Adipose tissue (tissue), 3 donors: ENCODE measurements around the gene DHPS. TPM values are rescaled to one million over a fixed set of nuclear protein-coding genes. Genes with fewer than 3 reads are reported as not detected.
"Not testable (repeated sequence)": the region's sequence is repeated elsewhere in the genome, so short reads cannot be mapped to it uniquely, and the experiment has no call there.

Source experiments
- H3K27ac ChIP-seq: one replicate; pipeline ENCODE4 v1.5.1; 2013; ENCODE audit warnings: low read depth, low read length
- WGBS, 3 donors: extraction: QIAGEN DNeasy Blood & Tissue Kit; methylation state at CpG; one replicate each; pipeline ENCODE4 v1.1.7; 2013; 5-methylcytosine and 5-hydroxymethylcytosine counted together
- polyA plus RNA-seq, 3 donors: library from polyadenylated mRNA; stranded (reverse); fragments of 200-250 nt; gene quantifications; one replicate each; pipeline ENCODE4 v1.2.3, GENCODE V29; 2013
- donor health status: healthy with polysubstance abuse.
- donor health status: Bipolar disorder and iron deficiency.
- donor health status: healthy.

Gene DHPS
- polyA plus RNA-seq, 3 donors = 55.8 to 69.6 (median 68.3) TPM

- no peak overlapping the region for H3K27ac ChIP-seq
- WGBS, 3 donors = 92 to 94% (median 93%) methylated on average over 12 of the region's 12 CpGs
Observed at GRCh38 chr19:12660980-12661379, 20.7 kb downstream of the DHPS start.

- 95 to 96% (median 96%) methylated on average over 22 of the region's 22 CpGs for WGBS, 3 donors
- H3K27ac ChIP-seq = no peak overlapping the region
Observed at GRCh38 chr19:12657966-12658365, 23.7 kb downstream of the DHPS start.

DNA sequence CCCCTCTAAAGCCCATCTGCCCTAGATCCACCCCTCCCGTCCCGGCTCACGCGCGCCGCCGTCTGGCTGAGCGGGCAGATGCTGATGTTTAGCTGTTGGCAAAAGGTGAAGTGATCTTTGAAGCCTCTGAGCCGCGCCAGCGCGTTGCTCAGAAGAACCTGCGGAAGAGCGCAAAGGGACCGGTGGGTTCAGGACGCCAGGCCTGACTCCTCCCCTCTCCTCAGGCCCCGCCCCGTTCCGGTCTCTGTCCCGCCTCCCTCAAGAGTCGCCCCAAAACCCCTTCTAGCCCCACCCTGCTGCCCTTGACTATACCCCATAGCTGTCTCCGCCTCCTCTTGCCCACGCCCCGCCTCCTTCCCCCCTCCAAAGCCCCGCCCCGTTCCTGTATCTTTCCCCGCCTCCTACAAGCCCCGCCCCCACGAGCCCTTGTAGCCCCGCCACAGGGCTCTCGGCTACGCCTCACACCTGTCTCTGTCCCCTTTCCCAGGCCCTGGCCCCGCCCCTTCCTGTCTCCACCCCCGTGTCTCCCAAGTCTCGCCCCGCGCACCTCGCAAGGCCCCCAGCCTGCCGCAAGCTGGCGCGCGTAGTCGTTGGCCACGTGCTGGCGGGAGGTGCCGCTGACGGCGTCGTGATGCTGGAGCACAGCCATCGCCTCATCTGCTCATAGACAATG, 24.6 kb downstream of the DHPS start:
- no peak overlapping the region for H3K27ac ChIP-seq
- 63 to 79% (median 74%) methylated on average over 46 to 50 of the region's 50 CpGs for whole genome bisulfite sequencing, 3 donors

DNA sequence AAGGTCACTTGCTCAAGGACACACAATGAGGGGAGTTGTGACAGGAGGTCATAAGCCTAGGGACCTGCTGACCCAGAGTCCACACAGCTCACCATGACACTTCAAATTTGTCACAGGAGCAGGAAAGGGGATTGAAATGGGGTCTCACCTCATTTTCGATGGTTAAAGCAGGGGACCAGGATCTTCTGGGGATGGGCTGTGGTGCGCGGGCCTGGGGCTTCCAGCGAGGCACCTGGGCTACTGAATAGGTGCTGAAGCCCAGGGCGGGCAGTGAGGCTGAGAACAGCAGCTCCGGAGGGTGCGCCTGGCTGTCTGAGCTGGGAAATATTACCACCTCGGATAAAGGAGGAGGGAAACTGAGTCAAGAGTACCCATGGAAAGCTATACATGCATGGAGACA, 26.1 kb downstream of the DHPS start:
- 92 to 97% (median 95%) methylated on average over 8 of the region's 8 CpGs for WGBS, 3 donors
- H3K27ac ChIP-seq = no peak overlapping the region

DNA sequence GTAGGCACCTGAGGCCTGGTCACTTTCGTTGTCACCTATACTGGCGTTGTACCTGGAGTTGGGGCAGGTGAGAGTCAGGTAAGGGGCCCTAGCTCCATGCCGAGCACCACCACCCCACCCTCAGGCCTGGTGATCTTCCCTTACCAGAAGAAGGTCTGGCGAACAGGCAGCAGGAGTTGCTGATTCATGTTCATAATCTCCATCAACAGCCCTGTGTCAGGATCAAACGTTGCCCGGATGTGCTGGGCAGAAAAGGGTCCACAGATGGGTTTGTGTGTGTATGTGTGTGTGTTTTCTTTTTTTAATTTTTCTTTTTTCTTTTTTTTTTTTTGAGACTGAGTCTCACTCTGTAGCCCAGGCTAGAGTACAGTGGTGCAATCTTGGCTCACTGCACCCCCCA, 29.5 kb downstream of the DHPS start:
- WGBS, 3 donors = 89 to 95% (median 92%) methylated on average over 6 of the region's 6 CpGs
- H3K27ac ChIP-seq = no peak overlapping the region

DNA sequence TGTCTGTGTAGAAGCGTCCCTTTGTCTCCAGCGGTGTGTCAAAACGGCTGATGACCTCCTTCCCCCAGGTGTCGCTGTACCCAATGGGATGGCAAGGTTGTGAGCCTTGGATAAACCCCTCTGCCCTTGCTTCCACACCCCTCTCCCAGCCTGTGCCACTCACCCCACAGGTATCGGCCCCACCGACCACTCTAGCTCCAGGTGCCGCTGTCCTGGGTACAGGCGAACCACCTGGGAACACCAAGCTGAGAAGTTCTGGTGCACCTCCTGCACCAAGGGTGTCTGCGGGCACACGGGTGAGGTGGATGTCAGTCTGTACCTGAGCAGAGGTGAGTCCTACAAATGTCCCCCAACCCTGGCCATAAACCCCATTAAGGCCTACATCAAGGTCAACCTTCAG, 31.7 kb downstream of the DHPS start:
- H3K27ac ChIP-seq = no peak overlapping the region
- 93 to 97% (median 96%) methylated on average over 10 of the region's 10 CpGs for WGBS, 3 donors

GRCh38 chr19:12648088-12648487, 33.6 kb downstream of the DHPS start:
- 9 to 21% (median 20%) methylated on average over 27 to 29 of the region's 29 CpGs for WGBS, 3 donors
- H3K27ac ChIP-seq = no peak overlapping the region

- H3K27ac ChIP-seq = no peak overlapping the region
- WGBS, 3 donors = 11 to 20% (median 12%) methylated on average over 29 to 31 of the region's 31 CpGs
Observed at GRCh38 chr19:12647490-12648071, 34.1 kb downstream of the DHPS start.

GRCh38 chr19:12647047-12647446, 34.6 kb downstream of the DHPS start:
- no peak overlapping the region for H3K27ac ChIP-seq
- 54 to 84% (median 83%) methylated on average over 8 of the region's 8 CpGs for WGBS, 3 donors

- 80 to 97% (median 86%) methylated on average over 10 of the region's 10 CpGs for WGBS, 3 donors
- H3K27ac ChIP-seq = no peak overlapping the region
Observed at GRCh38 chr19:12646551-12646950, 35.1 kb downstream of the DHPS start.

DNA sequence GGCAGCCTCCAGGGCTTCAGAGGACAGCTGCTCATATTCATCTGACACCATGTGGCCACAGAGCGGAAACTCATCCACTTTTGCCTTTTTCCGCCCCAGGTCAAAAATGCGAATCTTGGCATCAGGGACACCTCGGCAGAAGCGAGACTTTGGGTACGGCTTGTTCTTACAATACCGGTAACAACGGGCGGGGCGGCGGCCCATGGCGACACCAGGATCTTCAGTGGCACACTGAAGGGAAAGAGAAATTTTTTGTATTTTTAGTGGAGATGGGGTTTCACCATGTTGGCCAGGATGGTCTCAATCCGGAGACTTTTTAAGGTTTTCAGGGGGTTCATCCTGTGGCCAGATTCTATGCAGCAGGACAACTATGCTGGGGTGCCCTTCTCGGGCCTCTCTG, 38.0 kb downstream of the DHPS start:
- WGBS, 3 donors = 93 to 96% (median 95%) methylated on average over 14 of the region's 14 CpGs
- H3K27ac ChIP-seq = not testable (repeated sequence)

DNA sequence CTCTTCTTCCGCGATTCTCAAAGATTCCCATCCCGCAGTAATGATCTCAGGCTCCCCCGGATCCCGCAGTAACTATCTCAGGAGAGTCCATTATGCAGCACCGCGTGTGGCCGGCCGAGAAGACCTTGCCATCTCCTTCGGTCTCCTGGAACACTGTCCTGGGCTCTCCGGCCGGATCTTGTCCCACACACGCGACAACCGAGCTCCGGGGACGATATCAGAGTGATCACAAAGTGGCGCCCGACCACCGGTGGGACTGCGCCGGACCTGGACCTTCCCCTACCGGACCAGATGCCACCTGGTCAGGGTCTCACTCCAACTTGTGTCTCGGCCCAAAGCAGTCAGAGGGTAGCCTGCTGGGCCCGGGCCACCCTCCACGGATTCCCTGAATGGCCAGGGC, 39.2 kb downstream of the DHPS start:
- no peak overlapping the region for H3K27ac ChIP-seq
- 90 to 94% (median 93%) methylated on average over 26 of the region's 26 CpGs for WGBS, 3 donors

DNA sequence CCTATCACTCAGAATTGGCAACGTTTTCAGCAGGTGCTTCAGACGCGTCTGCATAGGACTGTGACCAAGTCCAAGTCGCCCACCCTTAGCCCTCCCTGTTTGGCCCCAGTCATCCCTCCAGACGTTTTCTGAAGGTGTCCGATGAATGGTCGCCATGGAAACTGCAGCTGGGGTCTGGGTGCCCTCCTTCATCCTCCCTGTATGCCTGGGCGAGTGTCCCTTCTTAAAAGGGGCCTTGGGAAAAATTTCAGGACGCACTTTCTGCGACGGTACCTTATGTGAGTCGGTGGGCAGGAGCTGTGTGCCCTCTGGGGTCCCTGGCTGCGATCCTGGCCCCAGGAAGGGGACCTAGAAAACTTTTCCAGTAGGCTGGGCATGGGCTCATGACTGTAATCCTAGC, 40.2 kb downstream of the DHPS start:
- H3K27ac ChIP-seq = no peak overlapping the region
- WGBS, 3 donors = 69 to 81% (median 75%) methylated on average over 13 of the region's 13 CpGs

DNA sequence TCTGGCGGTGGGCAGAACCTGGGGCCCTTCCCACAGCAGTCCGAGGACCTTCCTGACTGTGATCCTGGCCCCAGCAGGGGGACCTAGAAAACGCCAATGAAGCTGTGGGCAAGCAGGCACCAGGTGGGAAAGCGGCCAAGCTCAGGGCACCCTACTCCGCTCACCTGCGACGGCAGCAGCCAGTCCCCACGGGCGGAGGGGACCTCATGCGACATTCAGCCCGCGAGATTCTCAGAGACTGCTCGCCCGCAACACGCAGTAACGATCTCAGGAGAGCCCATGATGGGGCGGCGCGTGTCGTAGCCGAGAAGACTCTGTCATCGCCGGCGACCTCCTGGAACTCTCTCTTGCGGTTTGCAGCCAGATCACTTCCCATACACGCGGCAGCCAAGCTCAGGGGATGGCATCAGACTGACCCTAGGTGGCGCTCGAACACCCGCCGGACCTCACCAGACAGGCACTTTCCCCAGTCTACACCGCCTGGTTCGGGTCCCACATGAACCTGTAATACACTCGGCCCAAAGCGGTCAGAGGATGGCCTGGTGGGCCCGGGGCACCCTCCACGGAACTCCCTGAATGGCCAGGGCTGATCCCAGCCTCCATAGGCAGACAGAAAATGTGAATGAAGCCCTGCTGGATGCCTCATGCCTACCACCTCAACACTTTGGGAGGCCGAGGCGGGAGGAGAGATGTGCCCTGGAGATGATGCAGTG, 41.6 kb downstream of the DHPS start:
- 8 to 10% (median 9%) methylated on average over 37 to 39 of the region's 39 CpGs for WGBS, 3 donors
- no peak overlapping the region for H3K27ac ChIP-seq

DNA sequence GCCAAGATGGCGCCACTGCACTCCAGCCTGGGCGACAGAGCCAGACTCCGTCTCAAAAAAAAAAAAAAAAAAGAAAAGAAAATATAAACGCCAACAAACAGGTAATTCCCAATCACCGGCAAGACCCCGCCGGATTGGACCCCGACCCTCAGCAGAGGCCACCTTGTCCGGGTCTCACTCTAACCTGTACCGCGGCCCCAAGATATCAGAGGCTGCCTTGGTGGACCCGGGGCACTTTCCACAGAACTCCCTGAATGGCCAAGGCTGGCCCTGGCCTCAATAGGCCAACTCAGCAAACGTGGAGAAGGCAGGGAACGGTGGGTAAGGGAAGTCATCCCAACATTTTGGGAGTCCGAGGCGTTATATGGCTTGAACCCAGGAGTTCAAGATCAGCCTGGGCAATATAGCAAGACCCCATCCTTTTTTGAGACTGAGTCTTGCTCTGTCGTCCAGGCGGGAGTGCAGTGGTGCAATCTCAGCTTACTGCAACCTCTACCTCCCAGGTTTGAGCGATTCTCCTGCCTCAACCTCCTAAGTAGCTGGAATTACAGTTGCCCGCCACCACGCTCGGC, 43.0 kb downstream of the DHPS start:
- WGBS, 3 donors = 94 to 97% (median 96%) methylated on average over 19 to 22 of the region's 22 CpGs
- no peak overlapping the region for H3K27ac ChIP-seq

DNA sequence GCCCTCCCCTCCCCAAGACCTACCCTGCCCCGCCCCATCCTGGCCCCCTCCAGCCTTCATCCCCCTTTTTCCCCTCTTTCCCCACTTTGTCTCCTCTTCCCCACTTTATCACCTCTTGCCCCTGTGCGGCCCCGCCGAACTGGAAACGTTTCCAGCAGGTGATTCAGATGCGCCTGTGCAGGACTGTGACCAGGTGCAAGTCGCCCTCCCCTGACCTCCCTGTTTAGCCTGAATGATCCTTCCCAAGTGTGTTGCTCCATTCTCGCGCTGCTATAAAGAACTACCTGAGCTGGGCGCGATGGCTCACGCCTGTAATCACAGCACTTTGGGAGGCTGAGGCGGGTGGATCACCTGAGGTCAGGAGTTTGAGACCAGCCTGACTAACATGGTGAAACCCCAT, 45.0 kb downstream of the DHPS start:
- 80 to 90% (median 85%) methylated on average over 13 of the region's 13 CpGs for WGBS, 3 donors
- H3K27ac ChIP-seq = no peak overlapping the region

DNA sequence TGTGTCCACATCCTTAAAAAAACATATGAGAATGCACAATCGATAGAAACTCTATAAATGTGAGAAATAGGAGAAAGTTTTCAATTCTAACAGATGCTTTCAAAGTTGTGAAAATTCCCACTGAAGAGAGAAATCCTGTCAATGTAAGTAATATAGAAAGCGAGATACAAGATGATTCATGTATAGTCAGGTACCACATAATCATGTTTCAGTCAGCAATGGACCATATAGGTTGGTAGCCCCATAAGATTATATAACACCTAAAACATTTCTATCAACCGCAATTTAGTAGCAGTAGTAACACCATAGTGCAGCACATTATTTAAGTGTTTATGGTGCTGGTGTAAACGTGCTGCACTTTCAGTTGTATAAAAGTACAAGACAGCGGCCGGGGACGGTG, 52.5 kb downstream of the DHPS start:
- WGBS, 3 donors = 90 to 99% (median 96%) methylated on average over 7 of the region's 7 CpGs

DNA sequence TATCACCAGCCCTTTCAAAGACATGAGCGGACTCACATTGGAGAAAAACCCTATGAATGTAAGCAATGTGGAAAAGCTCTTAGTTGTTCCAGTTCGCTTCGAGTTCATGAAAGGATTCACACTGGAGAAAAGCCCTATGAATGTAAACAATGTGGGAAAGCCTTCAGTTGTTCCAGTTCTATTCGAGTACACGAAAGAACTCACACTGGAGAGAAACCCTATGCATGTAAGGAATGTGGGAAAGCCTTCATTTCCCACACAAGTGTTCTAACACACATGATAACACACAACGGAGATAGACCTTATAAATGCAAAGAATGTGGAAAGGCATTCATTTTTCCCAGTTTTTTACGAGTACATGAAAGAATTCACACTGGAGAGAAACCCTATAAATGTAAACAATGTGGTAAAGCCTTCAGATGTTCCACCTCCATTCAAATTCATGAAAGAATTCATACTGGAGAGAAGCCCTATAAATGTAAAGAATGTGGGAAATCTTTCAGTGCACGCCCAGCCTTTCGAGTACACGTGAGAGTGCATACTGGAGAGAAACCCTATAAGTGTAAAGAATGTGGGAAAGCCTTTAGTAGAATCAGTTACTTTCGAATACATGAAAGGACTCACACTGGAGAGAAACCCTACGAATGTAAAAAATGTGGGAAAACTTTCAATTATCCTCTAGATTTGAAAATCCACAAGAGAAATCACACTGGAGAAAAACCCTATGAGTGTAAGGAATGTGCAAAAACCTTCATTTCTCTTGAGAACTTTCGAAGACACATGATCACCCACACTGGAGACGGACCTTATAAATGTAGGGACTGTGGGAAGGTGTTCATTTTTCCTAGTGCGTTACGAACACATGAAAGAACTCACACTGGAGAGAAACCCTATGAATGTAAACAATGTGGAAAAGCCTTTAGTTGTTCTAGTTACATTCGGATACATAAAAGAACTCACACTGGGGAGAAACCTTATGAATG, 53.3 kb downstream of the DHPS start:
- no peak overlapping the region for H3K27ac ChIP-seq
- WGBS, 3 donors = 98% methylated on average over 17 of the region's 17 CpGs

More for the DNA sequence above, 52.5 kb downstream of the DHPS start:
- no peak overlapping the region for H3K27ac ChIP-seq
